GM12874 (cell line): ENCODE data around the gene CD46.

Source experiments
- CTCF ChIP-seq: IDR thresholded peaks from 2 replicates; pipeline ENCODE4 v1.5.1; 2011; ENCODE audit warnings: low read depth, mild to moderate bottlenecking, control low read depth, low read length, moderate library complexity; ENCODE audit not compliant: insufficient read depth

Gene CD46

GRCh38 chr1:207751790-207752455 lies at the start of gene CD46:
Gene CD46, plus strand, starts transcription at chr1:207752054. Its CDS starts 159 bp downstream, at chr1:207752213.
- no peak for TF ChIP-seq CTCF

- no peak for TF ChIP-seq CTCF
Measured at GRCh38 chr1:207702317-207702716, 49.5 kb upstream of the CD46 start.

DNA sequence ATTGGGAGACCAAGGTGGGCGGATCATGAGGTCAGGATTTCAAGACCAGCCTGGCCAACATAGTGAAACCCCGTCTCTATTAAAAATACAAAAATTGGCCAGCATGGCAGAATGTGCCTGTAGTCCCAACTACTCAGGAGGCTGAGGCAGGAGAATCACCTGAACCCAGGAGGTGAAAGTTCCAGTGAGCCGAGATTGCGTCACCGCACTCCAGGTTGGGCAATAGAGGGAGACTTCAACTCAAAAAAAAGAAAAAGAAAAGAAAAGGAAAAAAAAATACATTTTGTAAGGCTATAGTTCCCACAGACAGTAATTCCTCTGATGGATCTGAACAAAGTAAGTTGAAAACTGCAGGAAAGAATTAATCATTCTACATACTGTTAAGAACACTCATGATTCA lies 48.1 kb upstream of the CD46 start:
- no peak for TF ChIP-seq CTCF

- TF ChIP-seq CTCF = no peak
Measured at GRCh38 chr1:207711285-207711684, 40.6 kb upstream of the CD46 start.

DNA sequence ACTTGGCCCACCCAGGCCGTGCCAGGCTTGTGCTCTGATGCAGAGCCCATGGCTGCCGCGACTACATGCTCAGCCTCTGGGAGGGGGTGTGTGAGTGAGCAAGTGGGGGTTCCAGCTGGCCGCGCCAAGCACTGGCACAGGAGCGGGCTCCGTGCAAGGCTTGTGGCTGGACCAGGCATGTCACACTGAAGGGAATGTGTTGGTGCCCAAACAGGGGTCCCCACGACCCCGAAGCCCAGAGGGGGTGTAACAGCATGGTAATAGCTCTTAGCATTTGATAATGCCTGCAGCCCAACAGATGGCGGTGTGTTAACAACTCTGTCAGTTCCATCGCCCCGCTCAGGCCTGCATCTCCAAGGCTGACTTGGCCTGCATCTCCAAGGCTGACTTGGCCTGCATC lies 38.3 kb upstream of the CD46 start:
- no peak for TF ChIP-seq CTCF

DNA sequence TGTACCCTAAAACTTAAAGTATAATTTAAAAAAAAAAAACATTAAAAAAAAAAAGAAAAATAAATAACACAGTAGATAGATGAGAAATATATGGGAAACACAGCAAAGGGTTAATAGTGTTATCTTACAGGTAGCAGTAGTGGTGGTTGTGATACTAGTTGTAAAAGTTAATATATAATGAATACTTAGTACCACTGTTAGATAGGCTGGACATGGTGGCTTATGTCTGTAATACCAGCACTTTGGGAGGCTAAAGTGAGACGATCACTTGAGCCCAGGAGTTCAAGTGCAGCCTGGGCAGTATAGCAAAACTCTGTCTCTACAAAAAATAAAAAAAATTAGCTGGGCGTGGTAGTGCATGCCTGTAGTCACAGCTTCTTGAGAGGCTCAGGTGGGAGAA lies 32.6 kb upstream of the CD46 start:
- no peak for TF ChIP-seq CTCF

- no peak for TF ChIP-seq CTCF
Measured at GRCh38 chr1:207740207-207740606, 11.6 kb upstream of the CD46 start.
